Lower lobe of right lung (tissue), 2 donors: Measurements from ENCODE around the gene RELCH. TPM values are rescaled to one million over a fixed set of nuclear protein-coding genes. Genes with fewer than 3 reads are reported as not detected.

Experiments
- ATAC-seq, 2 donors: fragments of 200-7000 bp; cut with Tn5 transposase; one replicate each; pipeline ENCODE4 v1.9.1; 2020 to 2022; ENCODE audit warnings: mild to moderate bottlenecking in 2 of 2, moderate library complexity in 2 of 2
- DNase-seq: peaks from one replicate; pipeline ENCODE4 v3.0.0-alpha.2; 2020
- H3K27ac ChIP-seq: fragments of 200-600 bp; one replicate; pipeline ENCODE4 v1.8.0; 2022
- H3K27me3 ChIP-seq: fragments of 200-600 bp; one replicate; pipeline ENCODE4 v1.8.0; 2022; ENCODE audit warnings: low read depth
- H3K36me3 ChIP-seq: fragments of 200-600 bp; one replicate; pipeline ENCODE4 v1.8.0; 2022; ENCODE audit warnings: mild to moderate bottlenecking
- H3K4me1 ChIP-seq: fragments of 200-600 bp; one replicate; pipeline ENCODE4 v1.8.0; 2022
- H3K4me3 ChIP-seq: fragments of 200-600 bp; one replicate; pipeline ENCODE4 v1.8.0; 2022; ENCODE audit warnings: mild to moderate bottlenecking
- H3K9me3 ChIP-seq: fragments of 200-600 bp; one replicate; pipeline ENCODE4 v1.8.0; 2022
- intact Hi-C: fragments of 100-400 bp; cut with DNase I; formaldehyde crosslinking; loops from one replicate; pipeline ENCODE4 v1.11.0; 2022
- total RNA-seq: library from RNA; stranded (reverse); fragmentation: NEBNext Ultra II Directional; extraction: Animal tissue kit (Norgen Biotek cat#: 25700); gene quantifications from one replicate; pipeline ENCODE4 v1.2.1, GENCODE V29; 2021
- TF ChIP-seq, protein P1 (sequence below): fragments of 200-600 bp; IDR thresholded peaks from one replicate; pipeline ENCODE4 v1.8.0; 2022; ENCODE audit warnings: antibody characterized with exemption, mild to moderate bottlenecking
- donor health status: DM: no; HTN: yes; CAD: no; lungs with severe emphysema.

The RELCH gene
- total RNA-seq, 1 donor from 2014 or later, result 29.9 TPM

DNA sequence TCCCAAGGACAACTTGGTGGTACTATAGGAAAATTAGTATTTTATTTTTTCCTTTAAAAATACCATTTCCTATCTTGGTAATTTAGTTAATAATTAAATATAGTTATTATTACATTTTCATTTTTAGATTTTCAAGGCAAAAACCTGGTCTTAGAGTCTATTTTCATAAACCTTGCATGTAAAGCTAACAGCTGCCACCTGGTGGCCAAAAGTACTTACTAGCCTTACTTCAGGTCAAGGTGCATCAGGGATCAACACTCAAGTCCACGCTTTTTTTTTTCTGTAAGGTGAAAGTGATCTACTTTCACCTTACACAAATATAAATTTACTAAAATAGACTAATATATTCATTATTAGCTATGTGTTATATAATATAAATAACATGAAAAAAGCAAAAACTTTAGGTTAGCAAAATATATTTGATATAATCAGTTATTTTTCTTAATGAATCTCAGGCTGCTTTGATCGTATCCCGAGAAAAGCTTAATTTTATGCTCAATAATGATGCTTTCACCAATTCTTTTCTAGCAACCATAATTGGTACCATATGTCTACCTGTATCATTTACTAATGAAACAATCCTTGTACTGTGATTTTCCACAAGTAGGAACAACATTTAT is 62.5 kb downstream of the RELCH start:
- Histone ChIP-seq H3K4me1 (no peaks in the 10 kb centered on the region), H3K27ac (no peak overlapping the region), H3K27me3 (no peaks in the 10 kb centered on the region), H3K4me3 (no peak overlapping the region), H3K9me3 (no peaks in the 10 kb centered on the region), H3K36me3 (peaks cover 54% of the 10 kb centered on the region)
- ATAC-seq (peak in 1 of 2 donors; percentile 66), DNase-seq (peak; percentile 62)
- intact Hi-C loops, result loop anchor here (2.0 kb wide), 1 partner anchor 65 kb away; no protein-coding TSS in a partner anchor
- TF ChIP-seq, protein P1, sequence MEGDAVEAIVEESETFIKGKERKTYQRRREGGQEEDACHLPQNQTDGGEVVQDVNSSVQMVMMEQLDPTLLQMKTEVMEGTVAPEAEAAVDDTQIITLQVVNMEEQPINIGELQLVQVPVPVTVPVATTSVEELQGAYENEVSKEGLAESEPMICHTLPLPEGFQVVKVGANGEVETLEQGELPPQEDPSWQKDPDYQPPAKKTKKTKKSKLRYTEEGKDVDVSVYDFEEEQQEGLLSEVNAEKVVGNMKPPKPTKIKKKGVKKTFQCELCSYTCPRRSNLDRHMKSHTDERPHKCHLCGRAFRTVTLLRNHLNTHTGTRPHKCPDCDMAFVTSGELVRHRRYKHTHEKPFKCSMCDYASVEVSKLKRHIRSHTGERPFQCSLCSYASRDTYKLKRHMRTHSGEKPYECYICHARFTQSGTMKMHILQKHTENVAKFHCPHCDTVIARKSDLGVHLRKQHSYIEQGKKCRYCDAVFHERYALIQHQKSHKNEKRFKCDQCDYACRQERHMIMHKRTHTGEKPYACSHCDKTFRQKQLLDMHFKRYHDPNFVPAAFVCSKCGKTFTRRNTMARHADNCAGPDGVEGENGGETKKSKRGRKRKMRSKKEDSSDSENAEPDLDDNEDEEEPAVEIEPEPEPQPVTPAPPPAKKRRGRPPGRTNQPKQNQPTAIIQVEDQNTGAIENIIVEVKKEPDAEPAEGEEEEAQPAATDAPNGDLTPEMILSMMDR, result peak; percentile 80

DNA sequence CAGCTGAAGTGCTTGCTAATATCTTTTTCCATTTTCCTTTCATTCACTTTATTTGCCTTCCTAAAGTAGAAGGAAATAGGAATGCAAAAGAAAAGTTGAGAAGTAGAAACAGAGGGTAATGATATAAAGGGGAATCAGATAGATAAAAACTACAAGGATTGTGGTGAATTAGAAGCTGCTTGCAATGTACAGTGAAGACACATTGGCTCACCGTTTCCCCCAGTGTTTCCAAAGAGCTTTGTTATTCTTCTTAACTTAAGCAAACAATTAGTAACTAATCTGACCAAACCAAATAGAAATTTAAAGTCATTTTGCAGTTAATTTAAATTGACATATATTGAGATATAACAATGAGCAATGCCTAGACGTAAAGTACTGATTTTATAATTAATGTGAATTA is 63.4 kb downstream of the RELCH start:
- intact Hi-C loops, result no loop called here
- TF ChIP-seq, protein P1, result no peak

DNA sequence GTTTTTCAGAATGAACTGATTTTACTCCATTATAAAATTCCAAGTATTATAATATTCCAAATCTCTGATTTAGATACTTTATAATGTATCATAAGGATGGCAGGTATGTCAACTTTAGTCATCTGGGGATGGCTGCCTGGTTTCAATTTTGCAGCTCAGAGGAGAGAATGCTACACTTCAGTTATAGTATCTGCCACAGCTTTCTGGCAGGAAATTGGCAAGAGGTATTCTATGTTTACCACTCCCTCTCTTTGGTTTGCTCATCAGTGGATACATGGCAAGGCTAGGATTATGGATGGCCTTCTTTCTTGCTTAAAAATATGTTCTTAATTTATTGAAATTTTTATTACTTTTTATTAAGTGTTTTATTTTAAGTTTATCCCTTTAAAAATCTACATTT is 71.0 kb downstream of the RELCH start:
- H3K27me3 ChIP-seq, result no peaks in the 10 kb centered on the region
- DNase-seq (no peak), ATAC-seq (no peak)
- no peak overlapping the region for H3K4me3 ChIP-seq
- no peaks in the 10 kb centered on the region for H3K9me3 ChIP-seq
- no peak overlapping the region for H3K27ac ChIP-seq
- TF ChIP-seq, protein P1, result no peak
- H3K4me1 ChIP-seq, result no peaks in the 10 kb centered on the region
- intact Hi-C loops, result no loop called here
- peaks cover 94% of the 10 kb centered on the region for H3K36me3 ChIP-seq

More for the DNA sequence above, 63.4 kb downstream of the RELCH start:
- DNase-seq (no peak), ATAC-seq (no peak)
- Histone ChIP-seq H3K4me1 (no peaks in the 10 kb centered on the region), H3K27ac (no peak overlapping the region), H3K4me3 (no peak overlapping the region), H3K27me3 (no peaks in the 10 kb centered on the region), H3K9me3 (no peaks in the 10 kb centered on the region), H3K36me3 (peaks cover 54% of the 10 kb centered on the region)

DNA sequence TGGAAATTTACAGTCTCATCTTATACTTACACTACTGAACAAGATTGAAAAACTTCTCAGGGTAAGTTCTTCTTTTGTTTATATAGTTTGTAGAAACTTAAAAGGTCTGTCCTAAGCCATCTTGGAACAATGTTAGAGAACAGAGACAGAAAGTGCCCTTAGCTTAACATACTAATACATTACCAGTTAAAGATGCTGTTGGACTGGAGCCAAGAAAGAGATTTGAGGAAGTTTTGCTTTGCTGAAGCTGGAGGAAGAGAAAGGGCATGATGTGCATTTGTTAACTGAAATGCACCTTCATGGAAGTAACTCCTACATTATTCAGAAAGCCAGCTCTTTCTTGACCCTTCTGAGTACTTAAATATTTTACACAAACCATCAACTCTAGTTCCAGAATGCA is 71.6 kb downstream of the RELCH start:
- ATAC-seq (no peak), DNase-seq (no peak)
- Histone ChIP-seq H3K27me3 (no peaks in the 10 kb centered on the region), H3K4me3 (no peak overlapping the region), H3K4me1 (no peaks in the 10 kb centered on the region), H3K9me3 (no peaks in the 10 kb centered on the region), H3K27ac (no peak overlapping the region), H3K36me3 (peaks cover 94% of the 10 kb centered on the region)
- intact Hi-C loops, result no loop called here
- TF ChIP-seq, protein P1, result no peak

DNA sequence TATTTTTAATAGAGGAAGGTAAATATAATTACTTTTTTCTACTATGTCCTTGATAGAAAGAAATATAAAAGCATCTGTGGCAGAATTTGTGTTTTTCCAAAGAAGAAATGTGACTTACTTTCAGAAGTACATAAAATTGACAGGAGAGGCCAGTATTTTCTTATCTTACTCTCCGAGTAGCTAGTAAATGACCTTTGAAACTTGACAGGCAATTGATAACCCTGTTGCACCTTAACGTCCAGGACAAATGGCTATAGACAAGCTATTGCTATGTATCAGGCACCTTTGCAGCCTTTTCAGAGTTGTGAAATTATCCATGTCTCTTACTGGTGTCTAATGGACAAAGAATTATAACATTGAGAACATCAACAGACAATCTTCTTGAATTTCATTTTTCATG is 75.0 kb downstream of the RELCH start:
- intact Hi-C loops, result no loop called here
- Histone ChIP-seq H3K4me3 (no peak overlapping the region), H3K36me3 (peaks cover 94% of the 10 kb centered on the region)

More for the DNA sequence above, 75.0 kb downstream of the RELCH start:
- TF ChIP-seq, protein P1, result no peak
- DNase-seq (no peak), ATAC-seq (no peak)
- no peaks in the 10 kb centered on the region for H3K9me3 ChIP-seq
- H3K27me3 ChIP-seq, result no peaks in the 10 kb centered on the region
- H3K4me1 ChIP-seq, result no peaks in the 10 kb centered on the region
- no peak overlapping the region for H3K27ac ChIP-seq
